ENCODE results near the gene CBX8. TPM values are rescaled to one million over a fixed set of nuclear protein-coding genes. Genes with fewer than 3 reads are reported as not detected.

The CBX8 gene
- total and polyA plus RNA-seq, 2 of the 13 experiments (the other 11 are each of a cell fraction or from before 2014, with no cell fraction given): 0.34 to 12.6 TPM

DNA sequence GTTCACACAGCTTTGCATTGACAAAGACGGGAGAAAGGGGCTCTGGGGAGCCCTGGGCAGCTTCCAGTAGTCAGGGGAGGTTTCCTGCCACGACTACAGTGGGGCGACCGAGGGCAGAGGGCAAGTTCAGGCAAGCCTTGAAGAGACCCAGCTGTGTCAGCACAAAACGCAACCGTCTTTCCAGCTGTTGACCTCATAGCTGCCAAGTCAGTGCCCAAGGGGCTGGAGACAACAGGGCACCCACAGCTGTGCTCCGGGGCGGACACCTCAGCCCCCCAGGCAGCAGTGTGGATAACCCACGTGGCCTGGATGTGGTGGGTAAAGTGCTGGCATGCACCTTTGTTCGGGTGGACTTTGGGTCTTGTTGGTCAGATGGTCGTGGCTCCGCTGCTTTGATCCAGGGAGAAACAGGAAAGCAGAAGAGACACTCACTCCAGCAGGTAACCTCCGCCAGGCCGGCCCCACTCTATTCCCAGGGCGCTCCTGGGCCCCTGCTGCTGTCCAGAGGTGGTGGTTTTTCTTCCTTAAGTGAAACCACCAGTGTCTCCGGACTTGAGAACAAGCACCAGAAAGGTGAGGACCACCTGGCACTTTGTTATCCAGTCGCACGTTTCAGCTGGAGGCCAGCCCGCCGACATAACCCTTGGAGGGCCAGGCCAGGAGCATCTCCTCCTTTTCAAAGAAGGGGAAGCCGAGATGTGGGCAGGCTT lies 36.5 kb downstream of the CBX8 start (continued):
- TF ChIP-seq ZBTB26 (CRISPR knock-in tag; IDR thresholded peaks at IDR 0.05; ENCODE audit: borderline replicate concordance) (peak; percentile 68), POLR2AphosphoS5 (IDR thresholded peaks at IDR 0.05; ENCODE audit: low read depth, low read length) (peak; percentile 79), ZNF24 (IDR thresholded peaks at IDR 0.05) (no peak), FLYWCH1 (CRISPR knock-in tag; IDR thresholded peaks at IDR 0.05) (peak; percentile 63; the same call in 1 of the 2 replicates), RCOR2 (CRISPR knock-in tag; IDR thresholded peaks at IDR 0.05) (peak; percentile 81), CENPX (CRISPR knock-in tag; IDR thresholded peaks at IDR 0.05) (no peak), SP140L (CRISPR knock-in tag; IDR thresholded peaks at IDR 0.05; ENCODE audit: borderline replicate concordance) (no peak), RARG (CRISPR knock-in tag; IDR thresholded peaks at IDR 0.05; ENCODE audit: low read depth) (0 out of 2 replicates have a peak, but pooled peaks have one; percentile 61), UBTF (CRISPR knock-in tag; IDR thresholded peaks at IDR 0.05) (peak; percentile 82), ZNF292 (CRISPR knock-in tag; IDR thresholded peaks at IDR 0.05; ENCODE audit: borderline replicate concordance, low read depth) (peak; percentile 95), NFKBIZ (CRISPR knock-in tag; IDR thresholded peaks at IDR 0.05) (peak; percentile 68; the same call in 1 of the 2 replicates), NR2F6 (IDR thresholded peaks at IDR 0.05) (peak; percentile 64), NR2F6 (CRISPR knock-in tag; IDR thresholded peaks at IDR 0.05) (peak; percentile 87), BRD4 (CRISPR knock-in tag; IDR thresholded peaks at IDR 0.05) (peak; percentile 85), ZNF546 (CRISPR knock-in tag; conservative IDR thresholded peaks at IDR 0.05) (peak; percentile 95; the same call in 1 of the 2 replicates), CBX1 (IDR thresholded peaks at IDR 0.05; ENCODE audit: low read depth) (peak; percentile 78), HHEX (CRISPR knock-in tag; IDR thresholded peaks at IDR 0.05) (no peak), SKIL (CRISPR knock-in tag; IDR thresholded peaks at IDR 0.05; ENCODE audit: borderline replicate concordance) (peak; percentile 74), HOXA9 (CRISPR knock-in tag; IDR thresholded peaks at IDR 0.05; ENCODE audit: borderline replicate concordance) (peak; percentile 74), MEF2D (CRISPR knock-in tag; IDR thresholded peaks at IDR 0.05) (peak; percentile 97), ZNF570 (CRISPR knock-in tag; IDR thresholded peaks at IDR 0.05; ENCODE audit: borderline replicate concordance) (peak; percentile 87; the same call in 1 of the 2 replicates)
- TF ChIP-seq, protein P1, sequence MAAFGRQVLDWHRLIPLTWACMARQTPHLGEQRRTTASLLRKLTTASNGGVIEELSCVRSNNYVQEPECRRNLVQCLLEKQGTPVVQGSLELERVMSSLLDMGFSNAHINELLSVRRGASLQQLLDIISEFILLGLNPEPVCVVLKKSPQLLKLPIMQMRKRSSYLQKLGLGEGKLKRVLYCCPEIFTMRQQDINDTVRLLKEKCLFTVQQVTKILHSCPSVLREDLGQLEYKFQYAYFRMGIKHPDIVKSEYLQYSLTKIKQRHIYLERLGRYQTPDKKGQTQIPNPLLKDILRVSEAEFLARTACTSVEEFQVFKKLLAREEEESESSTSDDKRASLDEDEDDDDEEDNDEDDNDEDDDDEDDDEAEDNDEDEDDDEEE (CRISPR knock-in tag; IDR thresholded peaks at IDR 0.05): peak; percentile 99

Data from HepG2 (cell line).